GM19239 (cell line): ENCODE results near the gene TAP2.
A peak's percentile ranks its signal among the peaks of the same experiment; 100 is the strongest.

Experiments used
- DNase-seq: peaks from one replicate; pipeline ENCODE4 v3.0.0; 2011; ENCODE audit warnings: low spot score; ENCODE audit not compliant: insufficient read length
- FAIRE-seq: peaks from 2 replicates; lab custom pipeline; 2011; peaks lifted over from hg19 to GRCh38; lab: Jason Lieb, UNC

Gene TAP2

DNA sequence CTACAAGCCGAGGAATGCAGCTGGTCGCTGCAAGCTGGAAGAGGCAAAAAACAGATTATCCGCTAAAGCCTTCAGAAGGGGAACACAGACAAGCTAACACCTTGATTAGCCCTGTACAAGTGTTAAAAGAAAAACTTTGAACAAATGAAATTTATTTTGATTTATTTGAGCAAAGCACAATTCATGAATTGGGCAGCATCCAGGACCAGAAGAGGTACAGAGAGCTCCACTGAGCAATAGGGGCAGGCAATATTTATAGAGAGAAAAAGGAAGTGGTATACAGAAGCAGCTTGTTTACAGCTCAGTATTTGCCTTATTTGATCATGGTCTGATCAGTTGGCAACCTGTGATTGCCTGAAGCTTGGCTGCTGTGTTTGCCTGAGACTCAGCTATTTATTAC is 39.4 kb downstream of the TAP2 start:
- FAIRE-seq (no peak), DNase-seq (no peak)

DNA sequence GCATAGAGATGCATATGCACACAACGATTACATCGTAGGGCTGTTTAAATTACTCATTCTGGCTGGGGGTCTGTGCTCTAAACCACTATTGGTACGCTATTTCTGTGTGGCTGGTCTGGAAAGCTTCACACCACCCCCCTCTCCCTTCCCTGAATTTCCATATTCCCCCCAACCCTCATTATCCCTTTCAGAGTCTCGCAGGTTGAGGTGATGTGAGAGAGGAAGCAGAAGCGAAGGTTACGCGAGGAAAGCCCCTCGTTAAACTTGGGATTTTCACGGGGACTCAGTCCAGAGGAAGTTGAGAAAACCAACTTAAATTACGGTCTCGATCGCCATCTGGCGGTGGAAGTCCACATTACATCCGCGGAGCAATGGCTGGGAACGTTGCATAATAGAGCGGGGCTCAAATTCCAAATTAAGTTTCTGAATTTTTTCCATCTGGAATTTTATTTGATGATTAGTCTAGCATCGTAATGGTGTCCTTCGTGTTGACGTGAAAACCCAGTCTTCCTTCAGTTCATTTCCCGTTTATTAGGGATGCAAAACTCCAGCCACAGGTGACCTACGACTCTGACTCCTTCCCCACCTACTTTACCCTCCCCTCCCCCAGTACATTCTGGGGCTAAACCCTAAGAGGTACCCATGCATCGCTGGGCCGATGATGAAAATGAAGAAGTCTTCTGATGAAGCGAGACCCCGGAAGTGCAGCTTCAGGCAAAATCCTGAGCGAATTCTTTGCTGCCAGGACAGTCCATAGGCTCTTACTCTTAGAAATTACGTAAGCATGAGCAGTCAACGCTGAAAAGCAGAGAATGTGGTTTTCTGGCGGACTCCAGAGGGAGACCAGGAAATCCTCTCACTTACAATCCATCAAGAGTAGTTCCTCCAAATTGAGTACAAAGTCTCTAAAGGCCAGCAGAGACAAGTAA is 41.4 kb downstream of the TAP2 start:
- FAIRE-seq (peak; percentile 99), DNase-seq (no peak)

DNA sequence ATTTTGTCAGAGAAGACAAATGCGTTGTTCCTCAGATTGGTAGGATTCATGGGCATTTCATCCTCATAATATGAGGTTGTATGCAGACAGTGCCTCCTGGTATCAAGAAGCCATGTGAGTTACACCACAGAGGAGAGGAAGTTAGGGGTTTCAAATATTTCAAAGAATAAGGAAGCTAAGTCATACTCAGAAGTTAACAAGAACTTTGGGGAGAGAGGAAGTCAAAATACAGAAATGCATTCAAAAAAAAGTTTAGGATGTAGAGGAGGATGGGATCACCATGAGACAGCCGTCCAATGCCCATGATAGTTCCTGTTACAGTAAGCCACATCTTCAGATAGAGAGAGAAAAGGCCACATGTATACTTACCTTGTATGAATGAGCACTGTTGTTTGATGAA is 44.0 kb downstream of the TAP2 start:
- no peak for DNase-seq
- no peak for FAIRE-seq

DNA sequence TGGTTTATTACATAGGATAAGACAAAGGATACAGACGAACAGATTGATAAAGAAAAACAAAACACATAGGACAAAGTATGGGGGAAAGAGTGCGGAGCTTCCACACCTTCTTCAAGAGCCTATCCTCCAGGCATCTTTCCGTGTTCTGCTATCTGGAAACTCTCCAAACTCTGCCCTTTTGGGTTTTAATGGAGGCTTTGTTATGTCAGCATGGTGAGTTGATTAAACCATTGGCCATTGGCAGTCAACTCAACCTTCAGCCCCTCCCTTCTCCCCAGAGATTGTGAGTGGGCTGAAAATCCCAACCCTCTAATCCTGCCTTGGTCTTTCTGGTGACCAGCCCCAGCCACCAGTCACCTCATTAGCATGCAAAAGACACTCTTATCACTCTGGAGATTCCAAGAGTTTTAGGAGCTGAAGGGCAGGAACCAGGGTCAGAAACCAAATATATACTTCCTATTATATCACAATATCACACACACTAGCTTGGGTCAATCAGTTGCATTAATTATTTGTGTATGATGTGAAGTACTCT is 45.6 kb downstream of the TAP2 start:
- no peak for FAIRE-seq
- no peak for DNase-seq

DNA sequence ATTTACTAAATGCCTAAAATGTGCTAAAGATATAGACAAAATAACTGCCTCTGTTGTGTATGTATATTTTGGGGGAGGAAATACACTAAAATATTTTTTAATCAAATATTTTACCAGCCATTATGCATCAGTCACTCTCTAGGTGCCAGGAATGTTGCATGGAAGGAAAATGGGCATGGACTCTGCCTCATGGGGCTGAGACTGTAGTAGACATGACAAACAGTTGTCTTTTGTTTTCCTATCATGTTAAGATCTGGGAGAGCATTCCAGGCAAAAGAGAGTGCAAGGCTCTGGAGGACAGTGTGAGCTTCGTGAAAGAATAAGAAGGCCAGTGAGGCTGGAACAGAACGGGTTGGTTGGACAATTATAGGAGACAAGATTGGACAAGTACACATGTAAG is 48.2 kb downstream of the TAP2 start:
- FAIRE-seq: no peak

More for the DNA sequence above, 48.2 kb downstream of the TAP2 start:
- DNase-seq: no peak
